GM23338 (cell line): ENCODE results near the gene PUM1. TPM values are rescaled to one million over a fixed set of nuclear protein-coding genes. Genes with fewer than 3 reads are reported as not detected.

Experiments used
- ATAC-seq: fragments of 200-7000 bp; cut with Tn5 transposase; 3 replicates; pipeline ENCODE4 v1.9.1; 2020
- DNase-seq: peaks from one replicate; pipeline ENCODE4 v3.0.0-alpha.2; 2015; ENCODE audit warnings: low spot score
- H2AFZ ChIP-seq: fragments of 200-600 bp; sonication (generic); 2 replicates; pipeline ENCODE4 v1.8.0; 2016; ENCODE audit warnings: antibody characterized with exemption, mild to moderate bottlenecking, moderate library complexity
- H3F3A ChIP-seq: fragments of 200-600 bp; sonication (generic); replicated peaks from 2 replicates; pipeline ENCODE4 v1.8.0; 2017; ENCODE audit warnings: antibody characterized with exemption, mixed run types, low read depth
- H3K27ac ChIP-seq: fragments of 200-600 bp; sonication (generic); 2 replicates; pipeline ENCODE4 v1.6.1; 2016; ENCODE audit warnings: low read depth
- H3K27me3 ChIP-seq: fragments of 200-600 bp; sonication (generic); 2 replicates; pipeline ENCODE4 v1.8.0; 2016; ENCODE audit warnings: mild to moderate bottlenecking, mixed run types, moderate library complexity; ENCODE audit not compliant: insufficient read depth
- H3K36me3 ChIP-seq: fragments of 200-600 bp; sonication (generic); 2 replicates; pipeline ENCODE4 v1.8.0; 2016; ENCODE audit warnings: mild to moderate bottlenecking; ENCODE audit not compliant: insufficient read depth
- H3K4me1 ChIP-seq: fragments of 200-600 bp; sonication (generic); 2 replicates; pipeline ENCODE4 v1.8.0; 2016; ENCODE audit warnings: mild to moderate bottlenecking, moderate library complexity; ENCODE audit not compliant: insufficient read depth
- H3K4me2 ChIP-seq: fragments of 200-600 bp; sonication (generic); 2 replicates; pipeline ENCODE4 v1.7.1; 2017; ENCODE audit warnings: mixed run types
- H3K4me3 ChIP-seq: fragments of 200-600 bp; sonication (generic); 2 replicates; pipeline ENCODE4 v1.6.1; 2016; ENCODE audit warnings: mixed run types
- H3K79me2 ChIP-seq: fragments of 200-600 bp; sonication (generic); replicated peaks from 2 replicates; pipeline ENCODE4 v1.8.0; 2017; ENCODE audit warnings: mild to moderate bottlenecking; ENCODE audit not compliant: insufficient read depth
- H3K9me2 ChIP-seq: fragments of 200-600 bp; sonication (generic); 2 replicates; pipeline ENCODE4 v1.8.0; 2017; ENCODE audit not compliant: insufficient read depth
- H4K20me1 ChIP-seq: fragments of 200-600 bp; sonication (generic); replicated peaks from 2 replicates; pipeline ENCODE4 v1.8.0; 2017; ENCODE audit warnings: mild to moderate bottlenecking; ENCODE audit not compliant: insufficient read depth
- H3K27ac Mint-ChIP-seq: 2 replicates; pipeline ENCODE4 v1.8.0; 2020; ENCODE audit warnings: inconsistent platforms, mild to moderate bottlenecking, moderate library complexity, mixed read lengths
- H3K27me3 Mint-ChIP-seq: 3 replicates; pipeline ENCODE4 v1.8.0; 2022; ENCODE audit warnings: low read depth, mild to moderate bottlenecking, moderate library complexity, mixed read lengths, inconsistent platforms; ENCODE audit not compliant: insufficient read depth, poor library complexity
- H3K36me3 Mint-ChIP-seq: 3 replicates; pipeline ENCODE4 v1.8.0; 2021; ENCODE audit warnings: low read depth, mild to moderate bottlenecking, inconsistent platforms, moderate library complexity, mixed read lengths
- H3K4me1 Mint-ChIP-seq: 3 replicates; pipeline ENCODE4 v1.8.0; 2020; ENCODE audit warnings: mild to moderate bottlenecking, inconsistent platforms, mixed read lengths
- H3K4me3 Mint-ChIP-seq: 3 replicates; pipeline ENCODE4 v1.8.0; 2021; ENCODE audit warnings: moderate library complexity, mild to moderate bottlenecking, inconsistent platforms, mixed read lengths
- H3K9me3 Mint-ChIP-seq: 3 replicates; pipeline ENCODE4 v1.8.0; 2020; ENCODE audit warnings: moderate library complexity, mild to moderate bottlenecking, inconsistent platforms, mixed read lengths
- REST ChIP-seq: IDR thresholded peaks from one replicate; pipeline ENCODE4 v1.6.1; 2018; ENCODE audit warnings: antibody characterized with exemption; ENCODE audit not compliant: unreplicated experiment
- ZNF114 ChIP-seq: fragments of 250-450 bp; sonication (Bioruptor Pico); IDR thresholded peaks from 2 replicates; pipeline ENCODE4 v1.5.0; 2020; ENCODE audit warnings: mild to moderate bottlenecking, moderate library complexity
- ZNF462 ChIP-seq: fragments of 250-450 bp; sonication (Bioruptor Pico); IDR thresholded peaks from 2 replicates; pipeline ENCODE4 v1.5.0; 2020; ENCODE audit warnings: mild to moderate bottlenecking, moderate library complexity
- polyA plus RNA-seq: library from polyadenylated mRNA; unstranded; fragments of >200 nt; fragmentation: Nextera tagmentation; extraction: Ambion mirVana; gene quantifications from 2 replicates; pipeline ENCODE4 v1.2.1, GENCODE V29; 2016
- total RNA-seq: library from RNA; depleted of rRNA; stranded (reverse); fragments of >200 nt; shearing (Covaris generic); gene quantifications from 2 replicates; pipeline ENCODE4 v1.2.3, GENCODE V29; 2014

PUM1 gene
- total and polyA plus RNA-seq, 2 experiments from 2014 or later, result 44.4 to 117 TPM

- H3K4me2 ChIP-seq, result no peak overlapping the region
- H2AFZ ChIP-seq, result no peak overlapping the region
- H3K36me3 ChIP-seq, result no peaks in the 10 kb centered on the region
- no peak for DNase-seq
- H3K4me3 Mint-ChIP-seq, result no peak overlapping the region
- H3K27ac ChIP-seq, result 0 out of 2 replicates have a peak overlapping the region, but pooled peaks have one; percentile 12
- H3K9me3 Mint-ChIP-seq, result no peaks in the 10 kb centered on the region
- H3K36me3 Mint-ChIP-seq, result peaks cover 15% of the 10 kb centered on the region
- H3K79me2 ChIP-seq, result peaks cover 100% of the 10 kb centered on the region
- no peak for ATAC-seq
- no peaks in the 10 kb centered on the region for H3F3A ChIP-seq
- no peaks in the 10 kb centered on the region for H3K27me3 Mint-ChIP-seq
- no peaks in the 10 kb centered on the region for H3K27me3 ChIP-seq
- H3K4me3 ChIP-seq, result no peak overlapping the region
- H4K20me1 ChIP-seq, result peaks cover 80% of the 10 kb centered on the region
- H3K4me1 ChIP-seq, result peaks cover 4% of the 10 kb centered on the region; the same call in 1 of the 2 replicates
- no peaks in the 10 kb centered on the region for H3K9me2 ChIP-seq
- H3K4me1 Mint-ChIP-seq, result peaks cover 32% of the 10 kb centered on the region
- no peak overlapping the region for H3K27ac Mint-ChIP-seq
- TF ChIP-seq ZNF462 (CRISPR knock-in tag) (no peak), ZNF114 (no peak), REST (no peak)
Observed at GRCh38 chr1:31019401-31019800, 46.1 kb downstream of the PUM1 start.
